CD14-positive monocyte (primary cell): Measurements from ENCODE around the gene GALK2. TPM values are rescaled to one million over a fixed set of nuclear protein-coding genes. Genes with fewer than 3 reads are reported as not detected.

Experiments used
- DNase-seq, 3 donors: peaks; one replicate each; pipeline ENCODE4 v3.0.0-alpha.2; 2011 to 2022
- H2AFZ ChIP-seq: 2 replicates; pipeline ENCODE4 v1.6.0; 2012; ENCODE audit warnings: mild to moderate bottlenecking, low read depth, low read length, inconsistent platforms; ENCODE audit not compliant: insufficient read depth, poor library complexity, severe bottlenecking
- H3K27ac ChIP-seq, 2 donors: 1 replicate in 1 of 2; 2 replicates in 1 of 2; pipeline ENCODE4 v1.5.1; 2012 to 2013; ENCODE audit warnings: low read length in 2 of 2, control low read depth in 1 of 2, inconsistent platforms in 1 of 2, low read depth in 1 of 2, mild to moderate bottlenecking in 1 of 2
- H3K27me3 ChIP-seq, 2 donors: one replicate each; pipeline versions ENCODE4 v1.6.0 to v1.6.1; 2011 to 2013; ENCODE audit warnings: low read length in 2 of 2; ENCODE audit not compliant: control insufficient read depth in 2 of 2, insufficient read depth in 2 of 2
- H3K36me3 ChIP-seq, 2 donors: replicated peaks in 1 of 2; 1 replicate in 1 of 2; 2 replicates in 1 of 2; pipeline versions ENCODE4 v1.5.1 to v1.6.1; 2012 to 2013; ENCODE audit warnings: low read length in 2 of 2, control low read depth in 1 of 2, inconsistent platforms in 1 of 2, mild to moderate bottlenecking in 1 of 2; ENCODE audit not compliant: insufficient read depth in 2 of 2, control insufficient read depth in 1 of 2
- H3K4me1 ChIP-seq, 2 donors: 1 replicate in 1 of 2; 2 replicates in 1 of 2; pipeline versions ENCODE4 v1.5.1 to v1.6.1; 2012 to 2013; ENCODE audit warnings: low read length in 2 of 2, control low read depth in 1 of 2, inconsistent platforms in 1 of 2, mild to moderate bottlenecking in 1 of 2, moderate library complexity in 1 of 2; ENCODE audit not compliant: insufficient read depth in 2 of 2, control insufficient read depth in 1 of 2
- H3K4me2 ChIP-seq: replicated peaks from 2 replicates; pipeline ENCODE3; 2012; ENCODE audit warnings: low read length, moderate library complexity, mild to moderate bottlenecking; ENCODE audit not compliant: poor library complexity, severe bottlenecking; ENCODE audit errors: extremely low read depth
- H3K4me3 ChIP-seq, 3 experiments: fragments of 200-600 bp in 1 of 3; sonication (generic) in 1 of 3; replicated peaks in 1 of 3; 1 replicate in 2 of 3; 2 replicates in 1 of 3; pipeline ENCODE4 v1.5.1; 2011 to 2013; ENCODE audit warnings: low read length in 3 of 3, mild to moderate bottlenecking in 3 of 3, control low read depth in 2 of 3, low read depth in 2 of 3, inconsistent platforms in 1 of 3, moderate library complexity in 1 of 3
- H3K79me2 ChIP-seq: 2 replicates; pipeline ENCODE4 v1.6.0; 2012; ENCODE audit warnings: mild to moderate bottlenecking, control low read depth, inconsistent platforms, low read length, moderate library complexity; ENCODE audit not compliant: insufficient read depth
- H3K9ac ChIP-seq: 2 replicates; pipeline ENCODE4 v1.6.0; 2017; ENCODE audit warnings: low read length, mild to moderate bottlenecking; ENCODE audit not compliant: insufficient read depth, poor library complexity, severe bottlenecking
- H3K9me3 ChIP-seq, 2 donors: replicated peaks in 1 of 2; 1 replicate in 1 of 2; 2 replicates in 1 of 2; pipeline versions ENCODE4 v1.5.1 to v1.6.1; 2012 to 2013; ENCODE audit warnings: low read length in 2 of 2, control low read depth in 1 of 2; ENCODE audit not compliant: control insufficient read depth in 1 of 2, insufficient read depth in 1 of 2
- H4K20me1 ChIP-seq: 2 replicates; pipeline ENCODE4 v1.6.0; 2012; ENCODE audit warnings: mild to moderate bottlenecking, low read length, control low read depth, moderate library complexity; ENCODE audit not compliant: insufficient read depth
- H3K27ac Mint-ChIP-seq, 7 donors: one replicate each; pipeline ENCODE4 v1.8.0; 2020; ENCODE audit warnings: mild to moderate bottlenecking in 7 of 7, mixed read lengths in 7 of 7, moderate library complexity in 6 of 7, inconsistent platforms in 2 of 7
- H3K27me3 Mint-ChIP-seq, 3 donors: one replicate each; pipeline ENCODE4 v1.8.0; 2021 to 2022; ENCODE audit warnings: low read depth in 3 of 3, mild to moderate bottlenecking in 3 of 3, mixed read lengths in 3 of 3, moderate library complexity in 3 of 3, inconsistent platforms in 1 of 3
- H3K36me3 Mint-ChIP-seq, 2 donors: one replicate each; pipeline ENCODE4 v1.8.0; 2020; ENCODE audit warnings: mixed read lengths in 2 of 2, inconsistent platforms in 1 of 2, mild to moderate bottlenecking in 1 of 2
- H3K4me1 Mint-ChIP-seq: one replicate; pipeline ENCODE4 v1.8.0; 2020; ENCODE audit warnings: mild to moderate bottlenecking, mixed read lengths
- H3K4me3 Mint-ChIP-seq, 2 donors: one replicate each; pipeline ENCODE4 v1.8.0; 2020; ENCODE audit warnings: mild to moderate bottlenecking in 2 of 2, mixed read lengths in 2 of 2, moderate library complexity in 1 of 2
- H3K9me3 Mint-ChIP-seq, 7 donors: one replicate each; pipeline ENCODE4 v1.8.0; 2020 to 2022; ENCODE audit warnings: mixed read lengths in 7 of 7, mild to moderate bottlenecking in 6 of 7, moderate library complexity in 6 of 7, inconsistent platforms in 2 of 7
- CTCF ChIP-seq: fragments of 200-600 bp; IDR thresholded peaks from one replicate; pipeline ENCODE4 v1.8.0; 2022; ENCODE audit warnings: antibody characterized with exemption, mild to moderate bottlenecking
- WGBS: methylation state at CpG from one replicate; pipeline ENCODE4 v1.1.5; 2013; ENCODE audit warnings: missing lambda C conversion rate; ENCODE audit not compliant: insufficient coverage; 5-methylcytosine and 5-hydroxymethylcytosine counted together
- intact Hi-C, 2 donors: fragments of 100-400 bp; cut with micrococcal nuclease; formaldehyde crosslinking; loops; one replicate each; pipeline versions ENCODE4 v1.15.0 to v1.15.1; 2023
- polyA plus RNA-seq, 3 donors: library from polyadenylated mRNA; depleted of rRNA in 1 of 3; unstranded in 2 of 3; stranded (reverse) in 1 of 3; fragments of 300-500 nt in 2 of 3; fragments of >200 nt in 1 of 3; fragmentation: Illumina TruSeq in 2 of 3; gene quantifications; 1 replicate in 2 of 3; 2 replicates in 1 of 3; pipeline ENCODE4 v1.2.3, GENCODE V29; 2012 to 2021

GALK2 gene
- polyA plus RNA-seq, 3 donors, result 14.2 to 16.9 (median 14.5) TPM

- WGBS, result 90% methylated on average over 2 of the region's 4 CpGs
- no peaks in the 10 kb centered on the region for H3K27me3 ChIP-seq
- Mint-ChIP-seq H3K4me1 (no peaks in the 10 kb centered on the region), H3K9me3 (no peaks in the 10 kb centered on the region), H3K27me3 (no peaks in the 10 kb centered on the region), H3K27ac (no peak overlapping the region), H3K36me3 (peaks cover 38 to 39% of the 10 kb centered on the region in 2 donors), H3K4me3 (no peak overlapping the region)
- peaks cover 17 to 38% of the 10 kb centered on the region in 2 donors for H3K36me3 ChIP-seq
- no peaks in the 10 kb centered on the region for H4K20me1 ChIP-seq
- no peak for DNase-seq
- no peak overlapping the region for H3K4me2 ChIP-seq
- no peaks in the 10 kb centered on the region for H3K4me1 ChIP-seq
- TF ChIP-seq CTCF, result no peak
- no peaks in the 10 kb centered on the region for H3K9me3 ChIP-seq
- H3K9ac ChIP-seq, result no peak overlapping the region
- no peak overlapping the region for H3K27ac ChIP-seq
- H3K4me3 ChIP-seq, result no peak overlapping the region
- intact Hi-C loops, result no loop called here
- no peak overlapping the region for H2AFZ ChIP-seq
- H3K79me2 ChIP-seq, result no peaks in the 10 kb centered on the region
Measured at GRCh38 chr15:49327927-49328326, 157.9 kb downstream of the GALK2 start.

GRCh38 chr15:49328941-49329340 lies 158.9 kb downstream of the GALK2 start:
- Mint-ChIP-seq H3K4me3 (no peak overlapping the region), H3K27ac (no peak overlapping the region)
- intact Hi-C loops, result no loop called here

More at GRCh38 chr15:49328941-49329340, 158.9 kb downstream of the GALK2 start:
- no peaks in the 10 kb centered on the region for H3K4me1 ChIP-seq
- Mint-ChIP-seq H3K9me3 (no peaks in the 10 kb centered on the region), H3K36me3 (peaks cover 33 to 35% of the 10 kb centered on the region in 2 donors), H3K4me1 (no peaks in the 10 kb centered on the region), H3K27me3 (no peaks in the 10 kb centered on the region)
- no peak overlapping the region for H3K4me2 ChIP-seq
- H2AFZ ChIP-seq, result no peak overlapping the region
- H3K36me3 ChIP-seq, result peaks cover 17 to 32% of the 10 kb centered on the region in 2 donors
- no peak for TF ChIP-seq CTCF
- no peak overlapping the region for H3K27ac ChIP-seq
- no peaks in the 10 kb centered on the region for H4K20me1 ChIP-seq
- H3K9me3 ChIP-seq, result no peaks in the 10 kb centered on the region
- no peaks in the 10 kb centered on the region for H3K79me2 ChIP-seq
- no peak overlapping the region for H3K9ac ChIP-seq
- no peaks in the 10 kb centered on the region for H3K27me3 ChIP-seq
- no peak overlapping the region for H3K4me3 ChIP-seq
- DNase-seq, result no peak
